Measurements from ENCODE around the gene ETFDH.

The ETFDH gene

GRCh38 chr4:158758703-158759102 is 86.6 kb downstream of the ETFDH start:
- no peak overlapping the region for H3K4me2 ChIP-seq (ENCODE audit: low read depth, low read length, poor library complexity, severe bottlenecking)
- H3K4me1 ChIP-seq (ENCODE audit: insufficient read depth, low read length, poor library complexity, severe bottlenecking) = no peaks in the 10 kb centered on the region
- no peak overlapping the region for H3K4me3 ChIP-seq (ENCODE audit: low read length, poor library complexity, severe bottlenecking)
- H3K79me2 ChIP-seq (ENCODE audit: insufficient read depth, low read length) = no peaks in the 10 kb centered on the region
- no peaks in the 10 kb centered on the region for H4K20me1 ChIP-seq (ENCODE audit: insufficient read depth, low read length, poor library complexity, severe bottlenecking)
- H3K36me3 ChIP-seq (ENCODE audit: insufficient read depth, low read length) = no peaks in the 10 kb centered on the region
- no peaks in the 10 kb centered on the region for H3K9me2 ChIP-seq (replicated peaks; ENCODE audit: low read depth, low read length)
- TF ChIP-seq, protein P1, sequence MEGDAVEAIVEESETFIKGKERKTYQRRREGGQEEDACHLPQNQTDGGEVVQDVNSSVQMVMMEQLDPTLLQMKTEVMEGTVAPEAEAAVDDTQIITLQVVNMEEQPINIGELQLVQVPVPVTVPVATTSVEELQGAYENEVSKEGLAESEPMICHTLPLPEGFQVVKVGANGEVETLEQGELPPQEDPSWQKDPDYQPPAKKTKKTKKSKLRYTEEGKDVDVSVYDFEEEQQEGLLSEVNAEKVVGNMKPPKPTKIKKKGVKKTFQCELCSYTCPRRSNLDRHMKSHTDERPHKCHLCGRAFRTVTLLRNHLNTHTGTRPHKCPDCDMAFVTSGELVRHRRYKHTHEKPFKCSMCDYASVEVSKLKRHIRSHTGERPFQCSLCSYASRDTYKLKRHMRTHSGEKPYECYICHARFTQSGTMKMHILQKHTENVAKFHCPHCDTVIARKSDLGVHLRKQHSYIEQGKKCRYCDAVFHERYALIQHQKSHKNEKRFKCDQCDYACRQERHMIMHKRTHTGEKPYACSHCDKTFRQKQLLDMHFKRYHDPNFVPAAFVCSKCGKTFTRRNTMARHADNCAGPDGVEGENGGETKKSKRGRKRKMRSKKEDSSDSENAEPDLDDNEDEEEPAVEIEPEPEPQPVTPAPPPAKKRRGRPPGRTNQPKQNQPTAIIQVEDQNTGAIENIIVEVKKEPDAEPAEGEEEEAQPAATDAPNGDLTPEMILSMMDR (conservative IDR thresholded peaks at IDR 0.05; ENCODE audit: low read length) = no peak
- no peaks in the 10 kb centered on the region for H3K9me3 ChIP-seq (ENCODE audit: insufficient read depth, low read depth, low read length)
- no peaks in the 10 kb centered on the region for H3K27me3 ChIP-seq (ENCODE audit: insufficient read depth, low read length, poor library complexity, severe bottlenecking)
- no peak overlapping the region for H2AFZ ChIP-seq (ENCODE audit: low read length)
- H3F3A ChIP-seq (ENCODE audit: low read depth) = no peaks in the 10 kb centered on the region
- no peak overlapping the region for H3K9ac ChIP-seq (ENCODE audit: low read depth, low read length, poor library complexity, severe bottlenecking)

Data from Loucy (cell line).